Heart left ventricle (tissue), 16 donors: ENCODE results near the gene BATF. TPM values are rescaled to one million over a fixed set of nuclear protein-coding genes. Genes with fewer than 3 reads are reported as not detected.

ENCODE experiments used
- ATAC-seq, 4 donors: fragments of 200-7000 bp; cut with Tn5 transposase; one replicate each; pipeline ENCODE4 v1.9.1; 2020 to 2022; ENCODE audit warnings: moderate library complexity in 4 of 4, mild to moderate bottlenecking in 3 of 4, moderate number of reproducible peaks in 1 of 4
- DNase-seq, 5 donors: peaks; one replicate each; pipeline ENCODE4 v3.0.0-alpha.2; 2020
- H3K27ac ChIP-seq, 12 donors: fragments of 200-600 bp; sonication (generic) in 4 of 12; one replicate each; pipeline versions ENCODE4 v1.5.0 to v1.8.0; 2016 to 2022; ENCODE audit warnings: mild to moderate bottlenecking in 2 of 12
- H3K27me3 ChIP-seq, 9 donors: fragments of 200-600 bp; sonication (generic) in 2 of 9; one replicate each; pipeline versions ENCODE4 v1.5.1 to v1.8.0; 2016 to 2022; ENCODE audit warnings: mild to moderate bottlenecking in 3 of 9
- H3K36me3 ChIP-seq, 9 donors: fragments of 200-600 bp; sonication (generic) in 2 of 9; one replicate each; pipeline versions ENCODE4 v1.5.0 to v1.8.0; 2018 to 2022; ENCODE audit warnings: mild to moderate bottlenecking in 2 of 9
- H3K4me1 ChIP-seq, 12 donors: fragments of 200-600 bp; sonication (generic) in 4 of 12; one replicate each; pipeline versions ENCODE4 v1.5.0 to v1.8.0; 2016 to 2022; ENCODE audit warnings: mild to moderate bottlenecking in 3 of 12
- H3K4me3 ChIP-seq, 12 donors: fragments of 200-600 bp; sonication (generic) in 4 of 12; one replicate each; pipeline versions ENCODE4 v1.5.0 to v1.8.0; 2017 to 2022; ENCODE audit warnings: mild to moderate bottlenecking in 9 of 12, moderate library complexity in 4 of 12
- H3K9me3 ChIP-seq, 12 donors: fragments of 200-600 bp; sonication (generic) in 4 of 12; one replicate each; pipeline versions ENCODE4 v1.5.0 to v1.8.0; 2016 to 2022; ENCODE audit warnings: mild to moderate bottlenecking in 1 of 12
- POLR2A ChIP-seq, 2 donors: fragments of 450-650 bp; IDR thresholded peaks; one replicate each; pipeline ENCODE4 v1.6.1; 2017; ENCODE audit warnings: antibody characterized with exemption in 2 of 2, mild to moderate bottlenecking in 2 of 2, moderate library complexity in 2 of 2
- WGBS, 4 donors: extraction: QIAGEN DNeasy Blood & Tissue Kit in 2 of 4; methylation state at CpG; one replicate each; pipeline versions ENCODE4 v1.1.5 to v1.1.7; 2013 to 2018; 5-methylcytosine and 5-hydroxymethylcytosine counted together
- intact Hi-C, 10 donors: fragments of 100-400 bp; cut with DNase I; formaldehyde crosslinking; loops; one replicate each; pipeline versions ENCODE4 v1.11.1 to v1.14.2; 2022
- polyA plus RNA-seq, 2 donors: library from polyadenylated mRNA; stranded (reverse); fragments of 200-250 nt; gene quantifications; one replicate each; pipeline ENCODE4 v1.2.3, GENCODE V29; 2013
- total RNA-seq, 9 donors: library from RNA; depleted of rRNA in 2 of 9; stranded (reverse); fragments of >200 nt in 2 of 9; fragmentation: NEBNext Ultra II Directional in 3 of 9; extraction: Animal tissue kit (Norgen Biotek cat#: 25700) in 3 of 9; gene quantifications; one replicate each; pipeline versions ENCODE4 v1.1.0 to v1.2.4, GENCODE V29; 2016 to 2023
- TF ChIP-seq, protein P1 (sequence below), 12 donors: fragments of 200-600 bp; sonication (generic) in 4 of 12; IDR thresholded peaks; one replicate each; pipeline versions ENCODE4 v1.5.0 to v1.8.0; 2018 to 2022; ENCODE audit warnings: antibody characterized with exemption in 12 of 12, mild to moderate bottlenecking in 5 of 12
- donor health status: ischemic (EF 13 %, LVEDD 7.1; RV severe dilation, severe dysfunction).
- donor health status: healthy with polysubstance abuse.
- donor health status: DM: no; HTN: yes; CAD: no.
- donor health status: DM: no; HTN: no; CAD: no.
- donor health status: ischemic (EF 25% LVEDD 6.9; RV normal size, moderate dysfunction).
- donor health status: ischemic (EF 25% LVEDD 5.7; RV mildly dilated, moderate dysfunction).
- donor health status: healthy.
- donor health status: DM: yes; HTN: yes; CAD: no.
- donor health status: ischemic (EF 35%, LVEDD 5.7; RV mildly dilated, moderate dysfunction).
- donor health status: nonischemic (EF 11% LVEDD 7.7; RV severe dilation, severe dysfunction).
- donor health status: DM: yes; HTN: yes; CAD: no.
- donor health status: PGD.
- donor health status: ischemic (EF 29% LVEDD 5.4; RV normal size, mild dysfunction).
- donor health status: nonischemic (EF 23%, LVEDD 6.1; RV moderate dilation, normal function).

The BATF gene
- total and polyA plus RNA-seq, 11 donors: 0.40 to 8.3 (median 1.0) TPM; not detected in 1

DNA sequence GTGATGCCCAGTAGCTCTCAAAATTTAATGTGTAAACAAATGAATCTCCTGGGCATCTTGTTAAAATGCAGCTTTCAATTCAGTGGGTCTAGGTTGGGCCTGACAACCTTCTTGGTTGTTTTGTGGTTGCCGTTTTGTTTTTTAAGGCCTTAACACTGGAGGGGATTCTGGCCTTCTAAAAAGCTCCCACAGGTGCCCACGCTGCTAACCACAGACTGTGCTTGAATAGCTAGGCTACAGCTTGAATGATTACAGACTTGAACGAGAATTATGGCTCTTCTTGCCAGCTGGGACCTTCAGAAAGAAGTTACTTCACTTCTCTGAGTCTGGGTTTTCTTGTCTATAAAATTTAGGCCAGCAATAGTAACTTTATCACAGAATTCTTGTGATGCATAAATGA is 54.8 kb downstream of the BATF start:
- intact Hi-C loops: loop anchor here in 5 of 10 donors (1.0 kb wide), 2 partner anchors 75 to 77 kb away; no protein-coding TSS in a partner anchor
- ATAC-seq (no peak), DNase-seq (no peak)
- Histone ChIP-seq H3K9me3 (peaks cover 0 to 6% (median 0%) of the 10 kb centered on the region in 12 donors), H3K36me3 (no peaks in the 10 kb centered on the region), H3K27me3 (no peaks in the 10 kb centered on the region), H3K4me1 (peaks cover 7 to 31% (median 19%) of the 10 kb centered on the region in 12 donors), H3K27ac (no peak overlapping the region), H3K4me3 (no peak overlapping the region)
- no peak for TF ChIP-seq POLR2A (IDR thresholded peaks at IDR 0.05)
- TF ChIP-seq, protein P1, sequence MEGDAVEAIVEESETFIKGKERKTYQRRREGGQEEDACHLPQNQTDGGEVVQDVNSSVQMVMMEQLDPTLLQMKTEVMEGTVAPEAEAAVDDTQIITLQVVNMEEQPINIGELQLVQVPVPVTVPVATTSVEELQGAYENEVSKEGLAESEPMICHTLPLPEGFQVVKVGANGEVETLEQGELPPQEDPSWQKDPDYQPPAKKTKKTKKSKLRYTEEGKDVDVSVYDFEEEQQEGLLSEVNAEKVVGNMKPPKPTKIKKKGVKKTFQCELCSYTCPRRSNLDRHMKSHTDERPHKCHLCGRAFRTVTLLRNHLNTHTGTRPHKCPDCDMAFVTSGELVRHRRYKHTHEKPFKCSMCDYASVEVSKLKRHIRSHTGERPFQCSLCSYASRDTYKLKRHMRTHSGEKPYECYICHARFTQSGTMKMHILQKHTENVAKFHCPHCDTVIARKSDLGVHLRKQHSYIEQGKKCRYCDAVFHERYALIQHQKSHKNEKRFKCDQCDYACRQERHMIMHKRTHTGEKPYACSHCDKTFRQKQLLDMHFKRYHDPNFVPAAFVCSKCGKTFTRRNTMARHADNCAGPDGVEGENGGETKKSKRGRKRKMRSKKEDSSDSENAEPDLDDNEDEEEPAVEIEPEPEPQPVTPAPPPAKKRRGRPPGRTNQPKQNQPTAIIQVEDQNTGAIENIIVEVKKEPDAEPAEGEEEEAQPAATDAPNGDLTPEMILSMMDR (IDR thresholded peaks at IDR 0.05): no peak
- WGBS, 4 donors: 70 to 71% (median 71%) methylated on average over 3 of the region's 3 CpGs

DNA sequence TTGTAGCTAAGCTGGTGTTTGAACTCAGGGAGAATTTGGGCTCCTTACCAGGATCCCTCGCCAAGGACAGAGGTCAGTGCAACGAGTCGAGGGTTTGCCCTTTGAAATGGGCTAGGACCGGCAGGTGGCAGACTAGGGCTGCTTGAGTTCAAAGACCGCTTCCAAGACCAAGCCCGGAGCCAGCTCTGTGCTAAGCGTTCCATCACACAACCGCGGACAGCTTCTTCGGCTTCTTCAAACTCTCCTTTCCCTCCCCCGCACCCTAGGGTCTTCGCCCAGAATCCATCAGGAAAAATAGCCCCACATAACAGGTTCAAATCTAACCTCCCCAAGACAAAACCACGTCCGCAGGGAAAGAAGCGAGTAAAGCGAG is 55.4 kb downstream of the BATF start:
- 0% methylated on average over 10 to 16 of the region's 16 CpGs for WGBS, 4 donors
- ATAC-seq: peak; percentile 80 to 91 (median 88)

DNA sequence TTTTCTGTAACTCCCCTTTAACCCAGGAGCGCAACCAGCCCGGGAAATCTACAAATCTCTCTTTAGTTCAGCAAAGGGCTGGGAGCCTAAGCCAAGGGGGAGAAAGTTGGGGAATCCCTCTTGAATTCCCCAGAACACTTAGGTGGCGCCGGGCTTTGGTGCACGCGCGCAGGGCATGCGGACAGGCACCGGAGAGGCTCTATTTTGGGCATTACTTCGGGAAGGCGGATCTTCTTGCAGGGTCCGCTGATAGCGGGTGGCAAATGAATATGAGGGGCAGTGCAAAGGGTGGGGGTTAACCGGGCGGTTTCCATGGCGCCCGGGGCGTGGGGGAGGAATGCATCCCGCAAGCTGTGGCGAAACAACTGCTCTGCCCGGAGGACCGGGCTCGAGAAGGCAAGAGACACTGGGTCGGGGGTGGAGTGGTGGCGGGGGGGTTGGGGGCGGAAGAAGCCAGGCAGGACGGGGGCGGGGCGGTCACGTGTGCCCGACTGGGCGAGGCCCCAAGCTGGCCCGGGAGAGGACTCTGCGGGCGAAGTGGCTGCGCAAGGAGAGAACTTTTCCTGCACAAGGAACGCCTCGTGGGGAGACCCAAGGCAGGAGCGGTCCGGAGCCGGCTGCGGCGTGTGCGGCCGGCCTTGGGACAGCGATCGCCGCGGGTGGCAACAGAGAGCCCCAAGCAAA is 56.0 kb downstream of the BATF start, which contains the start of gene FLVCR2:
TSS of gene FLVCR2 (plus strand) at position 519 of the 684 bp plus-strand sequence. CDS start 353 bp downstream, outside the sequence.
- Histone ChIP-seq H3K4me3 (peak within 1 kb of the TSS; percentile 30 to 75 (median 61)), H3K36me3 (no peaks in the 10 kb centered on the region), H3K27ac (peak within 1 kb of the TSS; percentile 15 to 84 (median 72)), H3K27me3 (no peaks in the 10 kb centered on the region), H3K4me1 (peaks cover 7 to 31% (median 20%) of the 10 kb centered on the region in 12 donors), H3K9me3 (peaks cover 0 to 6% (median 0%) of the 10 kb centered on the region in 12 donors)
- intact Hi-C loops: loop anchor here in 5 of 10 donors (1.0 to 2.0 kb wide), 2 partner anchors 76 to 77 kb away; no protein-coding TSS in a partner anchor
- WGBS, 4 donors: 0 to 1% (median 1%) methylated on average over 28 to 49 of the region's 49 CpGs
- peak; percentile 76 to 89 (median 89) for ATAC-seq
- TF ChIP-seq, protein P1 (IDR thresholded peaks at IDR 0.05): no peak
- TF ChIP-seq POLR2A (IDR thresholded peaks at IDR 0.05): no peak
- peak; percentile 85 to 89 (median 88) for DNase-seq

More for the DNA sequence above, 55.4 kb downstream of the BATF start:
- H3K27ac ChIP-seq: peak overlapping the region; percentile 15 to 84 (median 72)
- H3K4me1 ChIP-seq: peaks cover 7 to 31% (median 20%) of the 10 kb centered on the region in 12 donors
- H3K36me3 ChIP-seq: no peaks in the 10 kb centered on the region
- peak overlapping the region; percentile 30 to 75 (median 61) for H3K4me3 ChIP-seq
- intact Hi-C loops: loop anchor here (1.0 to 2.0 kb wide), 3 partner anchors 75 to 77 kb away; no protein-coding TSS in a partner anchor
- no peaks in the 10 kb centered on the region for H3K27me3 ChIP-seq
- peaks cover 0 to 6% (median 0%) of the 10 kb centered on the region in 12 donors for H3K9me3 ChIP-seq
- peak; percentile 82 to 92 (median 87) for DNase-seq
- TF ChIP-seq, protein P1 (IDR thresholded peaks at IDR 0.05): peak; percentile 63 to 90 (median 77)
- TF ChIP-seq POLR2A (IDR thresholded peaks at IDR 0.05): no peak

DNA sequence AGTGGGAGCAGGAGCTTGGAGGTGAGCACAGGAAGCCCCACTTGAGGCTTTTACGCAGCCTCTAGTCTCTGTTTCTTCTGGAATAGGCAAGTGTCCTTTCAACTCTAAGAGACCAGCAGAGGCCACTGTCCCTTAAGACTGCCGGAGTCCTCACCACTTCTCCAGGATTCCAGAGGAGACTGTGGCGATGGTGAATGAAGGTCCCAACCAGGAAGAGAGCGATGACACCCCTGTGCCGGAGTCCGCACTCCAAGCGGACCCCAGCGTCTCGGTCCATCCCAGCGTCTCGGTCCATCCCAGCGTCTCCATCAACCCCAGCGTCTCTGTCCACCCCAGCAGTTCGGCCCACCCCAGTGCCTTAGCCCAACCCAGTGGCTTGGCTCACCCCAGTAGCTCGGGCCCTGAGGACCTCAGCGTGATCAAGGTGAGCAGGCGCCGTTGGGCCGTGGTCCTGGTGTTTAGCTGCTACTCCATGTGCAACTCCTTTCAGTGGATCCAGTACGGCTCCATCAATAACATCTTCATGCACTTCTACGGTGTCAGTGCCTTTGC is 56.6 kb downstream of the BATF start:
- Histone ChIP-seq H3K4me1 (peaks cover 7 to 31% (median 20%) of the 10 kb centered on the region in 12 donors), H3K9me3 (peaks cover 0 to 6% (median 0%) of the 10 kb centered on the region in 12 donors), H3K27me3 (no peaks in the 10 kb centered on the region), H3K27ac (peak overlapping the region; percentile 15 to 84 (median 72)), H3K4me3 (peak overlapping the region; percentile 30 to 75 (median 61)), H3K36me3 (no peaks in the 10 kb centered on the region)
- DNase-seq: no peak
- 15 to 30% (median 23%) methylated on average over 15 to 21 of the region's 21 CpGs for WGBS, 4 donors
- peak; percentile 18 to 56 (median 48) for ATAC-seq
- intact Hi-C loops: loop anchor here in 5 of 10 donors (1.0 to 2.0 kb wide), 2 partner anchors 75 to 76 kb away; no protein-coding TSS in a partner anchor
- TF ChIP-seq, protein P1 (IDR thresholded peaks at IDR 0.05): peak in 9 of 12 donors; percentile 9 to 50 (median 34)
- TF ChIP-seq POLR2A (IDR thresholded peaks at IDR 0.05): no peak
